ENCODE results near the gene TNNT1.

DNA sequence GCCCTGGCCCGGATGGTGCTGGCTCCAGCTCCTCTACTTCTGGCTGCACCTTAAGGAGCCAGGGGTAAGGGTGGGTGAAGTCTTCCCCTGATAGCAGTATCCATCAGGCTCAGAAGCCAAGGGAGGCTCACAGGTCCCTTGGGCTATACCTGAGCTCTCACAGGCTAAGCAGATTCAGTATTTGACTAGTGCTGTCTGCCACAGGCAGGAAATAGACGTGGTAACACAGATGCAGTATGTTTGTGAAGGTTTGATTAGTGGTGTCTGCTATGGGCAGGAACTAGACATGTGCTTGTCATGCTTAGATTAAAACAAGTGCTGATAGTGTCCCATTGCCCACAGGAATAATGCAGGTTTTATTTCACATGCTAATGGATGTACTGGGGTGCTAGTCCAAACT lies 27.1 kb upstream of the TNNT1 start:
- TF ChIP-seq CTCF (IDR thresholded peaks at IDR 0.05; ENCODE audit: low read depth, low read length) (no peak), EZH2phosphoT487 (IDR thresholded peaks at IDR 0.05; ENCODE audit: low read depth) (no peak)
